Mucosa of rectum (tissue), 2 donors: ENCODE measurements around the gene MAGT1.
"Not testable (repeated sequence)": the region's sequence is repeated elsewhere in the genome, so short reads cannot be mapped to it uniquely, and the experiment has no call there.

Experiments
- H3K27ac ChIP-seq, 2 donors: one replicate each; pipeline ENCODE4 v1.7.0; 2013; ENCODE audit warnings: inconsistent platforms in 2 of 2, low read depth in 2 of 2, low read length in 2 of 2
- H3K27me3 ChIP-seq, 2 donors: one replicate each; pipeline ENCODE4 v1.7.0; 2013; ENCODE audit warnings: low read length in 2 of 2; ENCODE audit not compliant: control insufficient read depth in 2 of 2, insufficient read depth in 2 of 2
- H3K36me3 ChIP-seq, 2 donors: one replicate each; pipeline ENCODE4 v1.7.0; 2013; ENCODE audit warnings: low read length in 2 of 2; ENCODE audit not compliant: control insufficient read depth in 2 of 2, insufficient read depth in 2 of 2
- H3K4me1 ChIP-seq, 2 donors: one replicate each; pipeline ENCODE4 v1.7.0; 2013; ENCODE audit warnings: low read length in 2 of 2, mild to moderate bottlenecking in 1 of 2; ENCODE audit not compliant: control insufficient read depth in 2 of 2, insufficient read depth in 2 of 2
- H3K4me3 ChIP-seq, 2 donors: one replicate each; pipeline ENCODE4 v1.7.0; 2013; ENCODE audit warnings: low read length in 2 of 2
- H3K9ac ChIP-seq, 2 donors: one replicate each; pipeline ENCODE4 v1.7.0; 2013; ENCODE audit warnings: low read length in 2 of 2, low read depth in 1 of 2, mild to moderate bottlenecking in 1 of 2
- H3K9me3 ChIP-seq, 2 donors: one replicate each; pipeline ENCODE4 v1.7.0; 2013; ENCODE audit warnings: low read length in 2 of 2; ENCODE audit not compliant: control insufficient read depth in 2 of 2
- donor health status: healthy.
- donor health status: Normal muscosa, but diverticular disease.

MAGT1 gene

DNA sequence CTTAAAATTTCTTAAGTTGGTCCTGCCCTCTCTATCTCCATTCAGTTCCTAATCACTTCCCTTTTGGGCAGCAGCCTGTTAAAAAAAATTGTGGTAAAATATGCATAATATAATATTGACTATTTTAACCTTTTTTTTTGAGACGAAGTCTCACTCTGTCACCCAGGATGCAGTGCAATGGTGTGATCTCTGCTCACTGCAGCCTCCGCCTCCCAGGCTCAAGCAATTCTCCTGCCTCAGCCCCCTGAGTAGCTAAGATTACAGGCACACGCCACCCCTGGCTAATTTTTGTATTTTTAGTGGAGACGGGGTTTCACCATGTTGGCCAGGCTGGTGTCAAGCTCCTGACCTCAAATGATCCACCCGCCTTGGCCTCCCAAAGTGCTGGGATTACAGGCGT lies 24.1 kb upstream of the MAGT1 start:
- H3K9ac ChIP-seq, H3K4me3 ChIP-seq, H3K36me3 ChIP-seq, H3K9me3 ChIP-seq, H3K27me3 ChIP-seq, H3K4me1 ChIP-seq, H3K27ac ChIP-seq: not testable (repeated sequence)

DNA sequence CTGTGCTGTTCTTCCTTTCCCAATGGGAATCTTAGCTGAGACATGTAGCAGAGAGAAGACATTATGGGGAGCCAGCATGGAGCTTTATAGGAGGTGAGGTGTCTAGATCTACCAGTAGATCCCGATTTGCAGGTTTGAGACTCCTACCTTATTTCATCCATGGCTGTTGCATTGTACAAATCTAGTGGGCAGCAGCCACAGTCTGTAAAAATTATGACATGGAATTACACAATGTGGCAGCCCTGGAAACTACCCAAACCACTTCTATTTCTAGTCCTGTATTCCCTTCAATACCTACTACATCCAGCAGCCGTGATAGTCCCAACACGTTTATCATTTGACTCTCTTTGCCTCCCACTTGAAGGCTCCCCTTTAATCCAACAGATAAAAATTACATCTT lies 23.3 kb upstream of the MAGT1 start:
- Histone ChIP-seq H3K4me1 (peaks cover 0 to 4% of the 10 kb centered on the region in 2 donors), H3K36me3 (no peaks in the 10 kb centered on the region), H3K27me3 (no peaks in the 10 kb centered on the region), H3K27ac (no peak overlapping the region), H3K9me3 (no peaks in the 10 kb centered on the region), H3K4me3 (no peak overlapping the region), H3K9ac (no peak overlapping the region)

DNA sequence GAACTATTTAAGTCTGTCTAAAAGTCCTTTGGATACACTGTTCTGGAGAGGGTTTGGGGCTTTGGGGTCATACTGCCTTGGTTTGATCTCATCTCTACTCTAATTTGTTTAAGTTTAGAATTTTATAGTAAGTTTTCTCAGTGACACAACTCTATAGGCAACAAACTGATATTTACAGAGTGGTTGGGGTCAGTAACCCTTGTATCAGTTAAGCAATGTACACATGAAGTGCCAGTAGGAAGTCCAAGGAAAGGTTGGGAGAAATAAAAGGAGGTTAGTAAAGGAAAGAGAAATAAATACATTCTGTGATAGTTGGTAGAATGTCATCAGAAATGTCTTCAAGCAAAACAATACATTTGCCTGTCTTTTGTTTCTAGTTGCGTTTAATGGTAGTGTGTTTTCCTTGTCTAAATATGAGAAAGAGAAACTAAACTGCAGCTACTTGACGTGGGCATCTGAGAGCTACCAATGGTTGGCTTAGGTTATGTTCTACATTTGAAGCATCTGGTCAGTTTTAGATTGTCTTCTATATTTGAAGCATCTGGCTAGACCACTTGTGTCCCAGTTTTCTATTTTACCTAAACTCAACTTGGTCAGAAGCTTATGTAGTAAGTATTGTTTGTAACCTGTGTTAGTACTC lies 22.2 kb upstream of the MAGT1 start:
- Histone ChIP-seq H3K27me3 (no peaks in the 10 kb centered on the region), H3K27ac (no peak overlapping the region), H3K36me3 (no peaks in the 10 kb centered on the region), H3K9ac (no peak overlapping the region), H3K4me3 (no peak overlapping the region), H3K9me3 (no peaks in the 10 kb centered on the region), H3K4me1 (peaks cover 0 to 4% of the 10 kb centered on the region in 2 donors)

DNA sequence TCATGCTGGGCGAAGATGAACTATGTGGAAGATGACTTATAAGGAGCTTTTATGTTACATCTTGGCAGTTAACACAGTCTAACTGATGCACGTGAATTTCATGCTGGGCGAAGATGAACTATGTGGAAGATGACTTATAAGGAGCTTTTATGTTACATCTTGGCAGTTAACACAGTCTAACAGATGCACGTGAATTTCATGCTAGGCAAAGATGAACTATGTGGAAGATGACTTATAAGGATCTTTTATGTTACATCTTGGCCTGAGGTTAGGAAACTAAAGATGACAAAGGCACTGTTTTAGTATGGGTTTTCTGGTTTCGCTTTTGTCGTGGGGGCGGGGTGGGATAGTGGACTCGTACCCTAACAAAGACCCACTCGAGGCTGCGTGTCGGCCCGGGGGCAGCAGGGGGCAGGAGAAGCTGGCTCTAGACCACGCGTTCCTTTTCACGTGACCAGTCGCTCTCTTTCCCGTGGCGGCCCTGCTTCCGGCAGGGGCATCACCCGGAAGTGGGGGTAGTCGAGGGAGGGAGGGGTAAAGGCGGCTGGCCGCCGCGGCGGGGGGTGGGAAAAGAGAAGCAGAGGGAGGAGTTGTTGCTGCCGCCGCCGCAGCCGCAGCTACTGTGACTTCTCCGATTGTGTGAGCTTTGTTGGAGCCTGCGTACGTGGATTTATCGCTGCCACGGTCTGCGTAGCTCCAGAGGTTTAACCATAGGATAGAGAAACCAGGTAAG lies 15.0 kb upstream of the MAGT1 start, which contains the start of gene ATP7A:
ATP7A (plus strand) TSS at position 586 of the 733 bp plus-strand sequence. CDS start 60,949 bp downstream, outside the sequence.
- Histone ChIP-seq H3K4me3 (peak within 1 kb of the TSS; percentile 76 to 81), H3K27ac (peak within 1 kb of the TSS; percentile 81 to 83), H3K4me1 (no peaks in the 10 kb centered on the region), H3K27me3 (no peaks in the 10 kb centered on the region), H3K36me3 (no peaks in the 10 kb centered on the region), H3K9me3 (no peaks in the 10 kb centered on the region), H3K9ac (peak within 1 kb of the TSS; percentile 75 to 79)

DNA sequence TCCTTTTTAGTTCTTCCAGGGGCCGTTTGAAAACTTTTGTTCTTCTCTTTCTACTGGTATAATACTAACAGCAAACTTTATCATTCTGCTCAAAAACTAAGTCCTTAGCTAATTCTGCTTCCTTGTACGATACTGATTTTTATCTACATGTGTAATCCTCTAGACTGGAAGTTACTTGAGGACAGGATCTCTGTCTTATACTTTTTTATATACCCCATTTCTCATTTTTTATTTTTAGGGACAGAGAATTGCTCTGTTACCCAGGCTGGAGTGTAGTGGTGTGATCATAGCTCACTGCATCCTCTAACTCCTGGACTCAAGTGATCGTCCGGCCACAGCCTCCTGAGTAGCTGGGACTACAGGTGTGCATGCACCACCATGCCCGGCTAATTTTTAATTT lies 6.3 kb upstream of the MAGT1 start:
- Histone ChIP-seq H3K9me3 (no peaks in the 10 kb centered on the region), H3K27me3 (no peaks in the 10 kb centered on the region), H3K36me3 (peaks cover 7 to 11% of the 10 kb centered on the region in 2 donors), H3K4me3 (peak overlapping the region in 1 of 2 donors; percentile 89), H3K27ac (no peak overlapping the region), H3K9ac (no peak overlapping the region), H3K4me1 (peaks cover 0 to 3% of the 10 kb centered on the region in 2 donors)

DNA sequence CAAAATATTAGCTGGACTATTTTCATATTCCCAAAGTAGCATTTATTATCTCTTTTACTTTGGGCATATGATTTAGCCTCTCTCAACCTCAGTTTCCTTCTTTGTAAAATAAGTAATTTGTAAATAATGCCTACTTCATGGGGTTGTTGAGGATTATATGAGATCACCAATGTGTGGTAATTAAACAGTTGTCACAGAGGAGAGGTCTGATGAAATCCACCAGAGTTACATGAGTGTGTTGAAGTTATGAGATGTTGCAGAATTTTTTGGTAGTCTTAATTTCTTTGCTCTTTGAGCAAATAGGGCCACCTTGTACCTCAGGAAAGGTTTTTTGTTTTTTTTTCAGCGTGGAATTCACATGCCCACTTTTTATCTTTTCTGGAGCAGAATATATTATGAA lies 5.5 kb upstream of the MAGT1 start:
- peaks cover 7 to 11% of the 10 kb centered on the region in 2 donors for H3K36me3 ChIP-seq
- H3K4me3 ChIP-seq = peak overlapping the region; percentile 83 to 89
- no peaks in the 10 kb centered on the region for H3K27me3 ChIP-seq
- no peaks in the 10 kb centered on the region for H3K9me3 ChIP-seq
- H3K9ac ChIP-seq = peak overlapping the region; percentile 87 to 88
- peak overlapping the region; percentile 88 to 96 for H3K27ac ChIP-seq
- H3K4me1 ChIP-seq = peaks cover 0 to 3% of the 10 kb centered on the region in 2 donors

DNA sequence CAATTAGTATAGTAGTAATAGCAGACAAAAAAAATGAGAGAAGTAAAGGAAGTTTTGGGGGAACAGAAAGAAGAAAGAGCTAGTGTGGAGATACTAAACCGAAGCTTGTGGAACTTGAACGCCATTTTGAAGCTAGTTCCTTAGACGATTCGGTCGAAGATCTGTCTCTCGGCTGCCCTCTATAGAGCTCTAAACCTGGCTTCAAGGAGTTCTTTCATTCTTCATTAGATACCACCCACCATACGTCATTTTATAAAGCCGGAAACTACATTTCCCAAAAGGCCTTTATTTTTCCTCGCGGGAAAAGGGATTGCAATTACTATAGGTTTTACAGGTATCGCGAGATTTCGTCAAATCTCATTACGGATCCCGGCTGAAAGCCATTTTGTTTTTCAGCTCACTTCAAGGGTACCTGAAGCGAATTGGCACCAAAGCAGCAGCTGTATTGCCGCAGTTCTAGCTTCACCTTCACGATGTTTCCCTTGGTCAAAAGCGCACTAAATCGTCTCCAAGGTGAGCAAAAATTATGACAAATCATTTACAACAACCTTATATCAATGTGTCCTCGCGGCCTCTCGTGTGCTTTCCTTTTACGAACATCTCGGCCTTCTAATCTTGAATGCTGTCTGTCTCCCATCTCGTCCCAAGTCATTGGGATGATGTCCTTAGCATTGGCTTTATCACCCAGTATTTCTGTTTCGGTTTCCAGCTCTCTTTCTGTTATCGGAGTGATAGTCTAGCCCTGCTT lies 4.0 kb upstream of the MAGT1 start, which contains the start of gene COX7B:
COX7B (plus strand) TSS at position 388 of the 748 bp plus-strand sequence; CDS start at position 474, 86 bp downstream.
- peak within 1 kb of the TSS; percentile 83 to 89 for H3K4me3 ChIP-seq
- peaks cover 5 to 7% of the 10 kb centered on the region in 2 donors for H3K36me3 ChIP-seq
- peaks cover 0 to 3% of the 10 kb centered on the region in 2 donors for H3K4me1 ChIP-seq
- H3K9me3 ChIP-seq = no peaks in the 10 kb centered on the region
- H3K9ac ChIP-seq = peak within 1 kb of the TSS; percentile 87 to 88
- no peaks in the 10 kb centered on the region for H3K27me3 ChIP-seq
- peak within 1 kb of the TSS; percentile 88 to 96 for H3K27ac ChIP-seq

DNA sequence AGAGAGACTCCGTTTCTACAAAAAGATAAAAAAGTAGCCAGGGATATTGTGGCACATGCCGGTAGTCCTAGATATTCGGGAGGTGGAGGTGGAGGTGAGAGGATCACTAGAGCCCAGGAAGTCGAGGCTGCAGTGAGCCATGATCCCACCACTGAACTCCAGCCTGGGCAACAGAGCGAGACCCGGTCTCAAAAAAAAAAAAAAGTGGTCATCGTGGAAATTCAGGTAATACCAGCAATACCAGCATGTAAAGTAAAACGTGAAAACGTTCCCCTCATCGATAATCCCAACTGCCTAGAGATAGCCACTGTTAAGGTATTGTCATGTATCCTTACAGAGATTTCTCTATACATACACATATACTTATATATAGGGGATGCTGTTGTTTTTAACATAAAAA lies 1.5 kb downstream of the MAGT1 start:
- peaks cover 0 to 2% of the 10 kb centered on the region in 2 donors for H3K4me1 ChIP-seq
- H3K9me3 ChIP-seq = no peaks in the 10 kb centered on the region
- H3K36me3 ChIP-seq = no peaks in the 10 kb centered on the region
- H3K27me3 ChIP-seq = no peaks in the 10 kb centered on the region
- no peak overlapping the region for H3K27ac ChIP-seq
- H3K4me3 ChIP-seq = no peak overlapping the region
- no peak overlapping the region for H3K9ac ChIP-seq

DNA sequence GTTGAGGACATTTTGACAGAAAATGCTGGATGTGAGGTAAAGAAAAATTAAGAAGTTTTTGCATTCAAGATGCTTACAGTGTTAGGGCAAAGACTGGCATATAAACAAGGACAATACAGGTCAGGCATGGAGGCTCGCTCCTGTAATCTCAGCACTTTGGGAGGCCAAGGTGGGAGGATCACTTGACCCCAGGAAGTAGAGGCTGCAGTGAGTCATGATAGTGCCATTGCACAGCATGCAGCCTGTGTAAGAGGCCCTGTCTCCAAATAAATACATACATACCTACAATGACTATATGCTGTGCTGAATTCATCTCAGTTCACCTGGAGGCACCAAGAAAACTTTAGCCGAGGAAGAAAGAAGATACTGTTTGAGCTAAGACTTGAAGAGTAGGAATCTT lies 2.3 kb downstream of the MAGT1 start:
- Histone ChIP-seq H3K36me3 (no peaks in the 10 kb centered on the region), H3K4me1 (peaks cover 0 to 2% of the 10 kb centered on the region in 2 donors), H3K27me3 (no peaks in the 10 kb centered on the region), H3K9ac (no peak overlapping the region), H3K9me3 (no peaks in the 10 kb centered on the region), H3K27ac (no peak overlapping the region), H3K4me3 (no peak overlapping the region)

DNA sequence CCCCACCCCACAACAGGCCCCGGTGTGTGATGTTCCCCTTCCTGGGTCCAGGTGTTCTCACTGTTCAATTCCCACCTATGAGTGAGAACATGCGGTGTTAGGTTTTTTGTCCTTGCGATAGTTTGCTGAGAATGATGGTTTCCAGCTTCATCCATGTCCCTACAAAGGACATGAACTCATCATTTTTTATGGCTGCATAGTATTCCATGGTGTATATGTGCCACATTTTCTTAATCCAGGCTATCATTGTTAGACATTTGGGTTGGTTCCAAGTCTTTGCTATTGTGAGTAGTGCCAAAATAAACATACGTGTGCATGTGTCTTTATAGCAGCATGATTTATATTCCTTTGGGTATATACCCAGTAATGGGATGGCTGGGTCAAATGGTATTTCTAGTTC lies 13.8 kb downstream of the MAGT1 start:
- not testable (repeated sequence) for H3K9ac ChIP-seq, H3K36me3 ChIP-seq, H3K27me3 ChIP-seq, H3K4me3 ChIP-seq, H3K27ac ChIP-seq, H3K4me1 ChIP-seq, H3K9me3 ChIP-seq
